ENCODE results near the gene SLC6A8.
"Not testable (repeated sequence)": the region's sequence is repeated elsewhere in the genome, so short reads cannot be mapped to it uniquely, and the experiment has no call there.

SLC6A8 gene

DNA sequence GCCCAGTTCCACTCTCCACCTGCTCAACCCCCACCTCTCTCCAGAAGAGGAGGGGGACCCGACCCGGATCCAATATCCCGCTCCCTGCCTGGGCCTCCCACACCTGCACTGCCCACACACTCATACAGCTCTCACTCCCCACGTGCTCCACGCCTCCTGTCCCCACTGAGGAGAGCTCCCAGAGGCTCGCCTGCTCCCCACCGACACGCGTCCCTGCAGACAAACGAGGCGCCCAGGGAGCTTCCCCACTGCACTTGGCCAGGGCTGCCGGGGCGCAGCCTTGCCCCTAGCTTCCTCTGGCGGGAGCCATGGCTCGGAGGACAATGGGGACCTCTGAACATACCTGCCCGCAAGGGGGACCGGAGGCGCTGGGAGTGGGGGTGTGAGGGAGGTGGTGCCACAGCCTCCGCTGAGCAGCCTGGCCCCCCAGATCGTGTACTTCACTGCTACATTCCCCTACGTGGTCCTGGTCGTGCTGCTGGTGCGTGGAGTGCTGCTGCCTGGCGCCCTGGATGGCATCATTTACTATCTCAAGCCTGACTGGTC, 5.0 kb downstream of the SLC6A8 start:
- DNase-seq (ENCODE audit: low read depth in 2 of 2), result no peak

DNA sequence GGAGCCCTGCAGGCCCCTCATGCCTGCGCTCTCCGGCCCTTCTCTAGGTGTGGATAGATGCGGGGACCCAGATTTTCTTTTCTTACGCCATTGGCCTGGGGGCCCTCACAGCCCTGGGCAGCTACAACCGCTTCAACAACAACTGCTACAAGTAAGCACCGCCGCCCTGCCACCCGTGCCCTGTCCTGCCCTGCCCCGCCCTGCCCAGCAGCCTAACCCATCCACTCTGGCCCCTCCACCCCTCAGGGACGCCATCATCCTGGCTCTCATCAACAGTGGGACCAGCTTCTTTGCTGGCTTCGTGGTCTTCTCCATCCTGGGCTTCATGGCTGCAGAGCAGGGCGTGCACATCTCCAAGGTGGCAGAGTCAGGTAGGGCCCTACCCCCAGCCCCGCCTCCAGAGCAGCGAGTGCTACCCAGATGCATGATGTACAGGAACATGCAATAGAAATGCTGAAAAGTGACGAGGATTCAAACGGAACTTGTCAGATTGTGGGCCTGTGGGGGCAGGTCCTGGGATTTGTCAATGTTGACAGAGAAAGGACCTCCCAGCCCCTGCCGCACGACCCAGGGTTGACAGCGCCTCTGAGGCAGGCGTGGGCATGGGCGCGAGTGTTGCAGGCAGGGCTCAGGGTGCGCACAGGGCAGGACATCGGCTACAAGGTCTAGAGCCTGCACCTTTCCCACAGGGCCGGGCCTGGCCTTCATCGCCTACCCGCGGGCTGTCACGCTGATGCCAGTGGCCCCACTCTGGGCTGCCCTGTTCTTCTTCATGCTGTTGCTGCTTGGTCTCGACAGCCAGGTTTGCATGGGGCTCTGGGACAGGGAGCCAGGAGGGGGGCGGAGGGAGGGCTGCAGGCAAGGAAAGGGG, 5.7 kb downstream of the SLC6A8 start:
- DNase-seq (ENCODE audit: low read depth in 2 of 2), result no peak

GRCh38 chrX:153694256-153694655, 6.5 kb downstream of the SLC6A8 start:
- not testable (repeated sequence) for DNase-seq (ENCODE audit: low read depth in 2 of 2)

GRCh38 chrX:153694687-153695270, 7.1 kb downstream of the SLC6A8 start:
- no peak for DNase-seq (ENCODE audit: low read depth in 2 of 2)

DNA sequence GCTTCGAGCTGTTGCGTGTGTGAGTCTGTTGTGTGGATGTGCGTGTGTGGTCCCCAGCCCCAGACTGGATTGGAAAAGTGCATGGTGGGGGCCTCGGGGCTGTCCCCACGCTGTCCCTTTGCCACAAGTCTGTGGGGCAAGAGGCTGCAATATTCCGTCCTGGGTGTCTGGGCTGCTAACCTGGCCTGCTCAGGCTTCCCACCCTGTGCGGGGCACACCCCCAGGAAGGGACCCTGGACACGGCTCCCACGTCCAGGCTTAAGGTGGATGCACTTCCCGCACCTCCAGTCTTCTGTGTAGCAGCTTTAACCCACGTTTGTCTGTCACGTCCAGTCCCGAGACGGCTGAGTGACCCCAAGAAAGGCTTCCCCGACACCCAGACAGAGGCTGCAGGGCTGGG, 8.4 kb downstream of the SLC6A8 start:
- DNase-seq (ENCODE audit: low read depth in 2 of 2), result no peak

DNA sequence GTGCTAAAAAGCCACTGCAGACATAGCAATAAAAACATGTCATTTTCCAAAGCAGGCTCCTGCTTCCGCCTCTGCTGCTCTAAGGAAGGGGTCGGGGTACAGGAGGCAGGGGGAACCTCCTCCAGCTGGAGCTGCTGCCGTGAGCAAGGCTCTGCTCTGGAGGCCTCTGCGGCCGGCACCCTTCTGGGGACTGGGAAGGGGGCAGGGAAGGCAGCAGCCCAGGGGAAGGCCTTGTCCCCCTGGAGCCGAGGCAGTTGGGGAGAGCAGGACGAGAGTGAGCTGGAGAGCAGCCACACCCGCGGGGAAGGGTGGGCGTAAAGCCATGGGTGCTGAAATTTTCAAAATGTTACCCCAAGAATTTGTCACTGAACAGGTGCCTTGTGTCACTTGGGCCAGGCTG, 8.8 kb downstream of the SLC6A8 start:
- not testable (repeated sequence) for DNase-seq (ENCODE audit: low read depth in 2 of 2)

DNA sequence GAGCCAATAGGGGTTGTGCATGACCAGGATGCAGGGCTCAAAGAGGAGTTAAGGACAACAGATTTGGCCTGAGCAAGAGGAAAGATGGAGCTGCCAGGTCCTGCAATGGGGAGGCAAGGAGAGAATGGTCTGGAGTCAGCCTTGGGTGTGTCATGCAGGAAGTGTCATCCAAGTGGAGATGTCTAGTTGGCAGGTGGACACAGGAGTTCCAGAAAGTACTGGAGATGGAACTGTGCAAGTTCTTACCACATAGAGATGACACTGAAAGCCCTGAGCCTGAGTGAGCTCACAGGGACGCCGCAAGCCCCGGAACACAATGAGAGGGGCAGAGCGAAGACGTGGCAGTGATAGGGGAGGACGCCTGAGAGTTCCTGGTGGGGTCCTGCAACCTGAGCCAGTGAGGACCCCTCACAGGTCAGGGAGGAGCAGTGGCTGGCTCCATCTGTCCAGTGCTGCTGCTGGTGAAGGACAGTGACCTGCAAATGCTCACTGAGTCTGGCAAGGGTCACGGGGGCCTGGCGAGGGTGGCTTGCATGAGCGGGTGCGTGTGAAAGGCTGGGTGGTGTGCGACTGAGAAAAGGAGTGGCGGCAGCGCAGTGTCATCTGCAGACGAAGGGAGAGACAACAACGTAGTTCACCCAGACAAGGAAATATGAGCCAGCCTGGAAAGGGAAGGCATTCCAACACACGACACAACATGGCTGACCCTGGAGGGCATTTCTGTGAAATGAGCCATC, 9.4 kb downstream of the SLC6A8 start:
- DNase-seq (ENCODE audit: low read depth in 2 of 2), result not testable (repeated sequence)

DNA sequence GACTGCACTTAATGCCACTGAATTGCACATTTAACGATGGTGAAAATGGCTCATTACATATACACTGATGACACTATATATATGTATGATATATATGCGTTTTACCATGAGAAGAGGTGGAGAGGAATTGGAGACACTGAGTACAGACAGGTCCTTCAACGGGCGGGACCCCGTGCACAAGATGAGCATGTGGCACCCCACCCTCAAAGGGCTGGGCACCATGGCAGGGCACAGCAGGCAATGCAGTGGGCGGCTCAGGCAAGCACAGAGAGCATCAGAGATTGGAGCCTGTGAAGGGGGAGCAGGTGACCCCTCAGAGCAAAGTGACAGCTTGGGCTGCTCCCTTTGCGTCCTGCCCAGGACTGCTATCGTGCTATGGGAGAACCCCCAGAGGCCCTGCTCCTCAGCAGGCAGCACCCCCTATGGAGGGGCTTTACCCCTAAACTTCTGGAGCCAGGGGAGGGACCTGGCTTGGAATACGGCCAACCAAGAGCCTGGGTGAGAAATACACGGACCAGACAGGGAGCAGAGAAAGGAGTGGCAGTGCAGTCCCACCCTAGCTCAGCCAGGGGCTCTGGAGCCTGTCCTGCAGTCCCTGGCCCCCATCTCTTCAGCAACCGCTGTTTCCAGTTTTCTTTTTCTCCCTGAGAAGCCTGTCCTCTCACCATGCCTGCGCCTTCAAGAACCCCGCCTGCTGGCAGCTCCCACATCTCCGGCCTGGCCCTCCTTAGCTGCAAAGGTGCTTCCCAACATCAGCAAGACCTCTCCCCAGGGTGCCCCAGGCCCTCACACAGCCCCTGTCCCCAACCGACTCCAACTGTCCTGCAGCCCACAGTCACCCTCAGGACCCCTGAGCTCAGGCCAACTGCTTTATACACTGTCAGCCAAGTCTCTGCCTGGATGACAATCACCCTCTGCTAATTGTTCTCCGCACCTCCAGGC, 10.5 kb downstream of the SLC6A8 start:
- no peak for DNase-seq (ENCODE audit: low read depth in 2 of 2)

DNA sequence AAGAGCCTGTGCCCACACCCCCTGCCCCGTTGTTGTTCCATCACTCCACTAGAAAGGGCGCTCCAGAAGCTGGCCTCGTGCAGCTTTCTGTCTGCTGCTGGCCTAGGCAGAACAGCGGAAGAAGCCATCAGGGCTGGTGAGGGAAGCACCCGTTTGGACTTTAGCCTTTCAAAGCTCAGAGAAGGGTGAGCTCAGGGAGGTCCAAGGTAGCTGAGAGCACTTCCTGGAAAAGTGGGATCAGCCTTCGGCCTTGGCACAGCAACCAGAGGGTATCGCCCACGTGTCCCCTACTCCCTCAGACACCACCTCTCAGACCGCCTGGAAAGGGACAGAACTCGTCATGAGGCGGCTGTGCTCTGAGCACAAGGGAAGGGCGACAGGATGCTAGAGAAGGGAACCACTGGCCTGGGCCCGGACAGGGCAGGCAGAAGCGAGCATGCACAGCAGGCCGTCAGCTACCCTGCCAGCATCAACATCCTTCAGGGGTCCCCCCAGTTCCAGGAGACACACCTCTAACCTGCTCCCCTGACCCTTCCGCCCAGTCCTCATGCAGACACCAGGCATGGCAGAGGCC, 11.6 kb downstream of the SLC6A8 start:
- not testable (repeated sequence) for DNase-seq (ENCODE audit: low read depth in 2 of 2)

DNA sequence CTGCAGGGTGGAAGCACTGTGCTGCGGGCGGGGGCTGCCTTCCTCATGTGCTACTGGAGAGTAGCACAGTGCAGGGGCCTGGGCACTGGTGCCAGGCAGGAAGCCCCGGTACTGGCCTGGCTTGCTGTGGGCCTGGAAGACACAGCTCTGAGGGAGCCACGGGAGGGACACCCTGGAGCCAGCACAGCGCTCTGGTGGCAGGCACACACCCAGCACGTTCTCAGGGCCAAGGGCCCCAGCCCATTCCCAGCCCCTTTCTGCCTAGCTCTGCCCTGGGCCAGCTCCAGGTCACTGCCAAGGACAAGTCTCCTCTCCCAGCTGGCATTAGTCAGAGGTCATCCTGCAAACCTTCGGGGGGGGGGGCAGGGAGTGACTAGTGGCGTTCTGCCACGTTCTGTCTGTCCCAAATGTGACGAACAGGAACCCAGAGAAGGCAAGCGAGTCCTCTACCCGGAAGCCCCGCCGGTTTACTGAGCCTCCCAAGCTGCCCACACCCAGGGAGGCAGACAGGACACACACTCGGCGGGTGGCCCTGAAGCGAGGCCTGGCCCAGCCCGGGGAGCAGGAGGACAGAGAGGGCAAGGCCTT, 12.2 kb downstream of the SLC6A8 start:
- not testable (repeated sequence) for DNase-seq (ENCODE audit: low read depth in 2 of 2)

DNA sequence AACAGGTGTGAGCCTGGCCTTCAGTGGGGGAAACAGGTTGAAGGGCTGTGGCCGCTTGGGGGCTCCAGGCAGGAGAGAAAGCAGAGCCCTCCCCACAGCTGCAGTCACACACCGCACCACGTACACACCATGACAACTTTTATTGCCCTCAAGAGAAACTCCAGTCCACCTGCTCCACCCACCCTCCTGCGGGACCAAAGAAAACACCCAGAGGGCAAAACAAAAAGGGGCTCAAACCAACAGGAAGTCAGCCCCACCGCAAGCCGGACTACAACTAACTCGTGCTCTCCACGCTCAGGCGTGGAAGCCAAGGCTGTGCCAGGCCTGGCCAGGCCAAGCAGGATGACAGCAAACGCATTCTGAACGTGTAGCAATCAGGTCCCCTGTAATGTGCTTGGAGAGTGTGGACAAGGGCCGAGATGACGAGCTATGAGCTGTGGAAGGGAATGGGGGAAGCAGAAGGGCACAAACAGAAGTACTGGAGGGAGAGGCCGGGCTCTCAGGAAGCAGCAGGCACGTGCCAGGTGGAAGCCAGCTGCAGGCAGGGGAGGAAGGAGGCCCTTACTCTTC, 12.7 kb downstream of the SLC6A8 start:
- DNase-seq (ENCODE audit: low read depth in 2 of 2), result no peak

GRCh38 chrX:153700967-153701366, 13.2 kb downstream of the SLC6A8 start:
- no peak for DNase-seq (ENCODE audit: low read depth in 2 of 2)

GRCh38 chrX:153701706-153702105, 14.0 kb downstream of the SLC6A8 start:
- DNase-seq (ENCODE audit: low read depth in 2 of 2), result no peak

GRCh38 chrX:153702336-153703035, 14.8 kb downstream of the SLC6A8 start:
- no peak for DNase-seq (ENCODE audit: low read depth in 2 of 2)

DNA sequence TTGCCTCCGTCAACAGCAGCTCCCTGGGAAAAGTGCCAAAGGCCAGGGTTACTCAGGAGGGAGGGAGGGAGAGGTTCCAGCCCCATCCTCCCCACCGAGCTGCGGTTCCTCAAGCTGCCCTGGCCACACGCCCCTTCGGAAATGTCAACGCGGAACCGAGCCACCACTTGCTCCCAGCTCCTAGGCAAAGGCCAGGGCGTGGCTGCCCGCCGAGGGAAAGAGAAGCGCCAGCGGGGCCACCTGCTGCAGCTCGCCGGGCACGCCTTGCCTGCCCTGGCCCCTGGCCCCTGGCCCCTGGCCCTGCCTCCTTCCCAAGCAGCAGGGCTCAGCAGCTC, 15.3 kb downstream of the SLC6A8 start:
- DNase-seq (ENCODE audit: low read depth in 2 of 2), result no peak

DNA sequence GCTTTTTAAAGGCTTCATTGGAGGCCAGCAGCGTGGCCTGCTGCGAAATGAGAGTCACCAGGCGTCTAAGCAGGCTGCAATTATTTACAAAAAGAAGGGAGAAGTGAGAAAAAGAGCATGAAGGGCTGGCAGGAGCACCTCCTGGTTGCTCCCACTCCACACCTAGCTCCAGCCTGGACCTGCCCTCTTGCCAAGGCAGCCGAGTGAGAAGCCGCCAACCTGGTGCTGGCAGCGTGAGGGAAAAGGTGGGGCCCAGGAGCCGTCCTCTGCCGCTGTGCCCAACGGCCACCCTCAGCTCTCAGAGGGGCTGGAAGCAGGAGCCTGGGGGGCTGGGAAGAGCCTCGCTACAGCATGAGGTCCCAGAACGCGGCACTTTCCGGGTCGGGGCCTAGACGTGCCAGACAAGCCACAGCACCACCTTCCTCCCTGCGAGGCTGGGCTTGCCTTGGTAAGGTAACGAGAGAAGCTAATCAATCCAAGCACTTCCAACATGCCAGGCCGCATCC, 16.3 kb downstream of the SLC6A8 start:
- DNase-seq (ENCODE audit: low read depth in 2 of 2), result no peak

- not testable (repeated sequence) for DNase-seq (ENCODE audit: low read depth in 2 of 2)
These were observed 17.1 kb downstream of the SLC6A8 start for GRCh38 chrX:153704631-153705402.

GRCh38 chrX:153705403-153706060, 17.8 kb downstream of the SLC6A8 start:
- DNase-seq (ENCODE audit: low read depth in 2 of 2), result not testable (repeated sequence)

Data from stimulated activated CD8-positive, alpha-beta memory T cell treated with anti-CD3 and anti-CD28 coated beads, Interleukin-15, amount 100 ng/mL, for 48 hours (primary cell).